Vagina (tissue), 2 donors: Measurements from ENCODE around the gene SUGCT.

Experiments used
- POLR2A ChIP-seq, 2 donors: fragments of 450-650 bp; IDR thresholded peaks; one replicate each; pipeline ENCODE4 v1.6.1; 2017; ENCODE audit warnings: antibody characterized with exemption in 2 of 2, mild to moderate bottlenecking in 2 of 2, moderate library complexity in 2 of 2
- TF ChIP-seq, protein P1 (sequence below), 3 experiments: fragments of 450-650 bp in 2 of 3; fragments of 200-600 bp in 1 of 3; sonication (generic) in 1 of 3; IDR thresholded peaks; one replicate each; pipeline ENCODE4 v1.5.1; 2017 to 2019; ENCODE audit warnings: antibody characterized with exemption in 3 of 3, mild to moderate bottlenecking in 2 of 3, moderate library complexity in 2 of 3

GRCh38 chr7:40760987-40761386 lies 626.2 kb downstream of the SUGCT start:
- TF ChIP-seq, protein P1, sequence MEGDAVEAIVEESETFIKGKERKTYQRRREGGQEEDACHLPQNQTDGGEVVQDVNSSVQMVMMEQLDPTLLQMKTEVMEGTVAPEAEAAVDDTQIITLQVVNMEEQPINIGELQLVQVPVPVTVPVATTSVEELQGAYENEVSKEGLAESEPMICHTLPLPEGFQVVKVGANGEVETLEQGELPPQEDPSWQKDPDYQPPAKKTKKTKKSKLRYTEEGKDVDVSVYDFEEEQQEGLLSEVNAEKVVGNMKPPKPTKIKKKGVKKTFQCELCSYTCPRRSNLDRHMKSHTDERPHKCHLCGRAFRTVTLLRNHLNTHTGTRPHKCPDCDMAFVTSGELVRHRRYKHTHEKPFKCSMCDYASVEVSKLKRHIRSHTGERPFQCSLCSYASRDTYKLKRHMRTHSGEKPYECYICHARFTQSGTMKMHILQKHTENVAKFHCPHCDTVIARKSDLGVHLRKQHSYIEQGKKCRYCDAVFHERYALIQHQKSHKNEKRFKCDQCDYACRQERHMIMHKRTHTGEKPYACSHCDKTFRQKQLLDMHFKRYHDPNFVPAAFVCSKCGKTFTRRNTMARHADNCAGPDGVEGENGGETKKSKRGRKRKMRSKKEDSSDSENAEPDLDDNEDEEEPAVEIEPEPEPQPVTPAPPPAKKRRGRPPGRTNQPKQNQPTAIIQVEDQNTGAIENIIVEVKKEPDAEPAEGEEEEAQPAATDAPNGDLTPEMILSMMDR (IDR thresholded peaks at IDR 0.05), result no peak
- no peak for TF ChIP-seq POLR2A (IDR thresholded peaks at IDR 0.05)
